Thyroid gland (tissue), 4 donors: ENCODE measurements around the gene ZBTB12. TPM values are rescaled to one million over a fixed set of nuclear protein-coding genes. Genes with fewer than 3 reads are reported as not detected.

Experiments
- DNase-seq, 2 donors: peaks; one replicate each; pipeline ENCODE4 v3.0.0-alpha.2; 2019
- H3K27ac ChIP-seq, 3 donors: fragments of 200-600 bp; sonication (generic); 1 replicate in 2 of 3; 2 replicates in 1 of 3; pipeline ENCODE4 v1.5.1; 2016 to 2019; ENCODE audit warnings: mild to moderate bottlenecking in 1 of 3, moderate library complexity in 1 of 3
- H3K27me3 ChIP-seq: fragments of 200-600 bp; sonication (generic); one replicate; pipeline ENCODE4 v1.5.1; 2019
- H3K36me3 ChIP-seq, 2 donors: fragments of 200-600 bp; sonication (generic); one replicate each; pipeline ENCODE4 v1.5.1; 2016 to 2019
- H3K4me1 ChIP-seq, 2 donors: fragments of 200-600 bp; sonication (generic); one replicate each; pipeline ENCODE4 v1.5.1; 2017 to 2019
- H3K4me3 ChIP-seq, 3 donors: fragments of 200-600 bp; sonication (generic); replicated peaks in 1 of 3; 1 replicate in 2 of 3; 2 replicates in 1 of 3; pipeline ENCODE4 v1.5.1; 2016; ENCODE audit warnings: mild to moderate bottlenecking in 1 of 3
- H3K9me3 ChIP-seq: fragments of 200-600 bp; sonication (generic); one replicate; pipeline ENCODE4 v1.5.1; 2017
- POLR2A ChIP-seq, 2 donors: fragments of 450-650 bp; IDR thresholded peaks; one replicate each; pipeline ENCODE4 v1.6.1; 2017; ENCODE audit warnings: antibody characterized with exemption in 2 of 2, mild to moderate bottlenecking in 2 of 2, moderate library complexity in 1 of 2
- WGBS, 2 donors: methylation state at CpG; one replicate each; pipeline ENCODE4 v1.1.5; 2017; 5-methylcytosine and 5-hydroxymethylcytosine counted together
- intact Hi-C: fragments of 100-400 bp; cut with DNase I; formaldehyde crosslinking; loops from one replicate; pipeline ENCODE4 v1.15.1; 2023
- total RNA-seq, 4 donors: library from RNA; depleted of rRNA; stranded (reverse); fragments of >200 nt; gene quantifications; one replicate each; pipeline ENCODE4 v1.2.3, GENCODE V29; 2016
- TF ChIP-seq, protein P1 (sequence below), 6 experiments: fragments of 200-600 bp in 3 of 6; fragments of 450-650 bp in 3 of 6; sonication (generic) in 3 of 6; IDR thresholded peaks; one replicate each; pipeline ENCODE4 v1.5.1; 2016 to 2019; ENCODE audit warnings: antibody characterized with exemption in 6 of 6, mild to moderate bottlenecking in 2 of 6, inconsistent platforms in 1 of 6, moderate library complexity in 1 of 6

ZBTB12 gene
- total RNA-seq, 4 donors from 2014 or later = 0.94 to 2.9 (median 1.5) TPM

GRCh38 chr6:31880616-31881015, 21.3 kb downstream of the ZBTB12 start:
- TF ChIP-seq, protein P1, sequence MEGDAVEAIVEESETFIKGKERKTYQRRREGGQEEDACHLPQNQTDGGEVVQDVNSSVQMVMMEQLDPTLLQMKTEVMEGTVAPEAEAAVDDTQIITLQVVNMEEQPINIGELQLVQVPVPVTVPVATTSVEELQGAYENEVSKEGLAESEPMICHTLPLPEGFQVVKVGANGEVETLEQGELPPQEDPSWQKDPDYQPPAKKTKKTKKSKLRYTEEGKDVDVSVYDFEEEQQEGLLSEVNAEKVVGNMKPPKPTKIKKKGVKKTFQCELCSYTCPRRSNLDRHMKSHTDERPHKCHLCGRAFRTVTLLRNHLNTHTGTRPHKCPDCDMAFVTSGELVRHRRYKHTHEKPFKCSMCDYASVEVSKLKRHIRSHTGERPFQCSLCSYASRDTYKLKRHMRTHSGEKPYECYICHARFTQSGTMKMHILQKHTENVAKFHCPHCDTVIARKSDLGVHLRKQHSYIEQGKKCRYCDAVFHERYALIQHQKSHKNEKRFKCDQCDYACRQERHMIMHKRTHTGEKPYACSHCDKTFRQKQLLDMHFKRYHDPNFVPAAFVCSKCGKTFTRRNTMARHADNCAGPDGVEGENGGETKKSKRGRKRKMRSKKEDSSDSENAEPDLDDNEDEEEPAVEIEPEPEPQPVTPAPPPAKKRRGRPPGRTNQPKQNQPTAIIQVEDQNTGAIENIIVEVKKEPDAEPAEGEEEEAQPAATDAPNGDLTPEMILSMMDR (IDR thresholded peaks at IDR 0.05) = no peak
- no peak for TF ChIP-seq POLR2A (IDR thresholded peaks at IDR 0.05)
- intact Hi-C loops = no loop called here
- peaks cover 40 to 46% of the 10 kb centered on the region in 2 donors for H3K36me3 ChIP-seq

GRCh38 chr6:31879901-31880300, 22.0 kb downstream of the ZBTB12 start:
- Histone ChIP-seq H3K9me3 (no peaks in the 10 kb centered on the region), H3K4me3 (no peak overlapping the region), H3K4me1 (peaks cover 3 to 10% of the 10 kb centered on the region in 2 donors), H3K27me3 (no peaks in the 10 kb centered on the region), H3K27ac (no peak overlapping the region), H3K36me3 (peaks cover 40 to 44% of the 10 kb centered on the region in 2 donors)
- no peak for DNase-seq
- 84 to 88% methylated on average over 7 to 10 of the region's 10 CpGs for WGBS, 2 donors
- intact Hi-C loops = no loop called here
- TF ChIP-seq, protein P1 (IDR thresholded peaks at IDR 0.05) = no peak
- TF ChIP-seq POLR2A (IDR thresholded peaks at IDR 0.05) = no peak

More at GRCh38 chr6:31880616-31881015, 21.3 kb downstream of the ZBTB12 start:
- H3K4me1 ChIP-seq = peaks cover 3 to 10% of the 10 kb centered on the region in 2 donors
- WGBS, 2 donors = 84 to 94% methylated on average over 10 of the region's 10 CpGs
- no peaks in the 10 kb centered on the region for H3K27me3 ChIP-seq
- DNase-seq = no peak
- H3K4me3 ChIP-seq = no peak overlapping the region
- H3K27ac ChIP-seq = no peak overlapping the region
- H3K9me3 ChIP-seq = no peaks in the 10 kb centered on the region

- intact Hi-C loops = no loop called here
- Histone ChIP-seq H3K27ac (no peak overlapping the region), H3K4me3 (no peak overlapping the region), H3K4me1 (peaks cover 3 to 15% of the 10 kb centered on the region in 2 donors), H3K27me3 (no peaks in the 10 kb centered on the region), H3K36me3 (peaks cover 34 to 37% of the 10 kb centered on the region in 2 donors), H3K9me3 (no peaks in the 10 kb centered on the region)
- DNase-seq = no peak
- 78 to 83% methylated on average over 13 of the region's 13 CpGs for WGBS, 2 donors
- TF ChIP-seq, protein P1 (IDR thresholded peaks at IDR 0.05) = no peak
- no peak for TF ChIP-seq POLR2A (IDR thresholded peaks at IDR 0.05)
These were observed 22.7 kb downstream of the ZBTB12 start for GRCh38 chr6:31879143-31879542.

GRCh38 chr6:31878726-31879125, 23.2 kb downstream of the ZBTB12 start, which contains the start of gene SLC44A4:
Gene SLC44A4 (minus strand): TSS chr6:31878997. CDS start chr6:31878980, 17 bp downstream.
- no peak within 1 kb of the TSS for H3K4me3 ChIP-seq
- no peaks in the 10 kb centered on the region for H3K27me3 ChIP-seq
- no peak within 1 kb of the TSS for H3K27ac ChIP-seq
- H3K4me1 ChIP-seq = peaks cover 3 to 18% of the 10 kb centered on the region in 2 donors
- TF ChIP-seq, protein P1 (IDR thresholded peaks at IDR 0.05) = no peak
- no peak for TF ChIP-seq POLR2A (IDR thresholded peaks at IDR 0.05)
- peaks cover 30 to 32% of the 10 kb centered on the region in 2 donors for H3K36me3 ChIP-seq
- no peaks in the 10 kb centered on the region for H3K9me3 ChIP-seq
- intact Hi-C loops = no loop called here
- peak; percentile 28 to 35 for DNase-seq
- 59 to 66% methylated on average over 18 of the region's 18 CpGs for WGBS, 2 donors

DNA sequence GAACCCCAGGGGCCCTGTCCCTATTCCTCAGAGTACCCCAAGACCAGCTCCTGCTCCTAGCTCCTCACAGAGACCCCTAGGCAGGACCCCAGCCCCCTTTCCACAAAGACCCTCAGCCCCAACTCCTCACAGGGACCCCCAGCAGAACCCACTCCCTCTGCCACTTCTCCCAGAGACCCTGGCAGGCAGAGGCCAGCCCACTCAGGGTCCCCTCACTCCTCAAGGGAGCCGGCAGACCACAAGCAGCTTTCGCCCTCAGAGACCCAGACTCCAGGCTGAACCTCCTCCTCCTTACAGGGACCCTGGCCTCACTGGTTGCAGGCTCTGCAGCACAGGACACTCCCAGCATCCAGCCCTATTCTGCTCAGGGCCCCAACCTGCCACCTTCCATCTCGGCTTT, 23.7 kb downstream of the ZBTB12 start:
- no peak overlapping the region for H3K4me3 ChIP-seq
- no peaks in the 10 kb centered on the region for H3K27me3 ChIP-seq
- H3K27ac ChIP-seq = no peak overlapping the region
- intact Hi-C loops = no loop called here
- H3K36me3 ChIP-seq = peaks cover 25 to 27% of the 10 kb centered on the region in 2 donors
- H3K9me3 ChIP-seq = no peaks in the 10 kb centered on the region
- TF ChIP-seq POLR2A (IDR thresholded peaks at IDR 0.05) = no peak
- TF ChIP-seq, protein P1 (IDR thresholded peaks at IDR 0.05) = no peak
- no peak for DNase-seq
- 71 to 75% methylated on average over 2 to 3 of the region's 3 CpGs for WGBS, 2 donors
- peaks cover 3 to 18% of the 10 kb centered on the region in 2 donors for H3K4me1 ChIP-seq
